H9 (cell line): ENCODE measurements around the gene STRIT1. TPM values are rescaled to one million over a fixed set of nuclear protein-coding genes. Genes with fewer than 3 reads are reported as not detected.

Experiments
- DNase-seq: peaks from one replicate; pipeline ENCODE4 v3.0.0-alpha.2; 2017
- H2AFZ ChIP-seq: one replicate; pipeline ENCODE4 v1.6.1; 2013; ENCODE audit warnings: mild to moderate bottlenecking, low read length, control low read depth, moderate library complexity
- H2AK5ac ChIP-seq: 2 replicates; pipeline ENCODE4 v1.6.1; 2013; ENCODE audit warnings: low read length, control low read depth, mixed read lengths; ENCODE audit not compliant: insufficient read length
- H2BK120ac ChIP-seq: one replicate; pipeline ENCODE4 v1.6.1; 2013; ENCODE audit warnings: low read depth, mild to moderate bottlenecking, low read length, control low read depth, inconsistent platforms; ENCODE audit not compliant: poor library complexity, severe bottlenecking
- H2BK12ac ChIP-seq: 2 replicates; pipeline ENCODE4 v1.6.1; 2013; ENCODE audit warnings: low read length, control low read depth, mixed read lengths, low read depth; ENCODE audit not compliant: insufficient read length
- H2BK15ac ChIP-seq: 2 replicates; pipeline ENCODE4 v1.6.1; 2013; ENCODE audit warnings: low read depth, low read length, control low read depth
- H2BK20ac ChIP-seq: one replicate; pipeline ENCODE4 v1.6.1; 2013; ENCODE audit warnings: low read depth, mild to moderate bottlenecking, low read length, control low read depth, inconsistent platforms; ENCODE audit not compliant: poor library complexity, severe bottlenecking
- H2BK5ac ChIP-seq: 2 replicates; pipeline ENCODE4 v1.6.1; 2013; ENCODE audit warnings: low read length, control low read depth, mixed read lengths; ENCODE audit not compliant: insufficient read length
- H3K14ac ChIP-seq: 2 replicates; pipeline ENCODE4 v1.6.1; 2013; ENCODE audit warnings: low read length, control low read depth; ENCODE audit not compliant: insufficient read depth
- H3K18ac ChIP-seq: 2 replicates; pipeline ENCODE4 v1.6.1; 2013; ENCODE audit warnings: low read depth, mild to moderate bottlenecking, mixed read lengths, low read length, control low read depth; ENCODE audit not compliant: insufficient read length
- H3K23ac ChIP-seq: 2 replicates; pipeline ENCODE4 v1.6.1; 2013; ENCODE audit warnings: low read length, control low read depth, mixed read lengths, low read depth; ENCODE audit not compliant: insufficient read length
- H3K23me2 ChIP-seq: 2 replicates; pipeline ENCODE4 v1.6.1; 2013; ENCODE audit warnings: low read depth, mild to moderate bottlenecking, mixed read lengths, low read length, control low read depth; ENCODE audit not compliant: insufficient read length, poor library complexity, severe bottlenecking
- H3K27ac ChIP-seq: 2 replicates; pipeline ENCODE4 v1.5.1; 2013; ENCODE audit warnings: low read length, control low read depth, mixed read lengths, low read depth; ENCODE audit not compliant: insufficient read length
- H3K27me3 ChIP-seq: 2 replicates; pipeline ENCODE4 v1.6.1; 2013; ENCODE audit warnings: low read length, control low read depth, inconsistent platforms; ENCODE audit not compliant: insufficient read depth
- H3K4ac ChIP-seq: 2 replicates; pipeline ENCODE4 v1.6.1; 2013; ENCODE audit warnings: low read depth, mild to moderate bottlenecking, control low read depth, inconsistent platforms, low read length, moderate library complexity
- H3K4me1 ChIP-seq: 2 replicates; pipeline ENCODE4 v1.6.1; 2013; ENCODE audit warnings: low read length, control low read depth, inconsistent platforms; ENCODE audit not compliant: insufficient read depth
- H3K4me2 ChIP-seq: 2 replicates; pipeline ENCODE4 v1.6.1; 2013; ENCODE audit warnings: low read length, control low read depth, mixed read lengths; ENCODE audit not compliant: insufficient read length, insufficient read depth
- H3K56ac ChIP-seq: 2 replicates; pipeline ENCODE4 v1.6.1; 2013; ENCODE audit warnings: low read depth, mild to moderate bottlenecking, mixed read lengths, low read length, control low read depth; ENCODE audit not compliant: insufficient read length
- H3K79me1 ChIP-seq: 2 replicates; pipeline ENCODE4 v1.6.1; 2013; ENCODE audit warnings: low read depth, mild to moderate bottlenecking, moderate library complexity, low read length, control low read depth, inconsistent platforms; ENCODE audit not compliant: insufficient read depth, poor library complexity, severe bottlenecking
- H3K79me2 ChIP-seq: 2 replicates; pipeline ENCODE4 v1.6.1; 2013; ENCODE audit warnings: low read length, control low read depth, inconsistent platforms; ENCODE audit not compliant: insufficient read depth
- H3K9ac ChIP-seq: 2 replicates; pipeline ENCODE4 v1.6.1; 2013; ENCODE audit warnings: low read length, control low read depth, mixed read lengths; ENCODE audit not compliant: insufficient read length; ENCODE audit errors: extremely low read depth
- H3K9me3 ChIP-seq: one replicate; pipeline ENCODE4 v1.6.1; 2013; ENCODE audit warnings: low read depth, low read length, inconsistent platforms; ENCODE audit not compliant: control insufficient read depth
- H3T11ph ChIP-seq: one replicate; pipeline ENCODE4 v1.6.1; 2013; ENCODE audit warnings: mild to moderate bottlenecking, low read length, control low read depth, inconsistent platforms
- H4K20me1 ChIP-seq: one replicate; pipeline ENCODE4 v1.6.1; 2013; ENCODE audit not compliant: control insufficient read depth, insufficient read length, insufficient read depth
- H4K5ac ChIP-seq: 2 replicates; pipeline ENCODE4 v1.6.1; 2013; ENCODE audit warnings: low read depth, mild to moderate bottlenecking, mixed read lengths, low read length, control low read depth; ENCODE audit not compliant: insufficient read length
- H4K8ac ChIP-seq: replicated peaks from 2 replicates; pipeline ENCODE4 v1.6.1; 2013; ENCODE audit warnings: low read length, control low read depth, mixed read lengths, low read depth; ENCODE audit not compliant: insufficient read length
- H4K91ac ChIP-seq: 2 replicates; pipeline ENCODE4 v1.6.1; 2013; ENCODE audit warnings: low read depth, mild to moderate bottlenecking, moderate library complexity, mixed read lengths, low read length, control low read depth; ENCODE audit not compliant: insufficient read length
- H3K27ac Mint-ChIP-seq, 3 experiments: 2 replicates in 2 of 3; 3 replicates in 1 of 3; pipeline ENCODE4 v1.8.0; 2020 to 2021; ENCODE audit warnings: mixed read lengths in 3 of 3, mild to moderate bottlenecking in 1 of 3, moderate library complexity in 1 of 3
- H3K27me3 Mint-ChIP-seq: 2 replicates; pipeline ENCODE4 v1.8.0; 2021; ENCODE audit warnings: low read depth, mild to moderate bottlenecking, moderate library complexity, mixed read lengths
- H3K36me3 Mint-ChIP-seq, 3 experiments: 2 replicates in 2 of 3; 3 replicates in 1 of 3; pipeline ENCODE4 v1.8.0; 2020 to 2021; ENCODE audit warnings: low read depth in 3 of 3, mixed read lengths in 3 of 3; ENCODE audit not compliant: insufficient read depth in 1 of 3
- H3K4me1 Mint-ChIP-seq, 2 experiments: 2 replicates each; pipeline ENCODE4 v1.8.0; 2020; ENCODE audit warnings: mixed read lengths in 2 of 2
- H3K4me3 Mint-ChIP-seq, 2 experiments: 2 replicates in 1 of 2; 3 replicates in 1 of 2; pipeline ENCODE4 v1.8.0; 2020 to 2021; ENCODE audit warnings: mild to moderate bottlenecking in 2 of 2, mixed read lengths in 2 of 2, moderate library complexity in 1 of 2
- H3K9me3 Mint-ChIP-seq, 2 experiments: 2 replicates in 1 of 2; 3 replicates in 1 of 2; pipeline ENCODE4 v1.8.0; 2020; ENCODE audit warnings: mild to moderate bottlenecking in 2 of 2, mixed read lengths in 2 of 2, moderate library complexity in 1 of 2
- CTCF ChIP-seq: fragments of 200-600 bp; sonication (generic); conservative IDR thresholded peaks from 3 replicates; pipeline ENCODE4 v1.8.0; 2021; ENCODE audit warnings: antibody characterized with exemption, mild to moderate bottlenecking
- WGBS: extraction: QIAGEN DNeasy Blood & Tissue Kit; methylation state at CpG from one replicate; pipeline ENCODE4 v1.1.7; 2013; ENCODE audit warnings: missing lambda C conversion rate, low lambda C conversion rate, mixed read lengths; ENCODE audit not compliant: insufficient read length; ENCODE audit errors: extremely low coverage; 5-methylcytosine and 5-hydroxymethylcytosine counted together
- total RNA-seq: library from RNA; stranded (reverse); gene quantifications from 2 replicates; pipeline ENCODE4 v1.2.1, GENCODE V29; 2021

STRIT1 gene
- total RNA-seq, 1 experiment from 2014 or later, result not detected

GRCh38 chr3:155334914-155335723, 41.6 kb upstream of the STRIT1 start:
- H3K27me3 Mint-ChIP-seq, result no peaks in the 10 kb centered on the region

More at GRCh38 chr3:155334914-155335723, 41.6 kb upstream of the STRIT1 start:
- H2BK120ac ChIP-seq, result no peak overlapping the region
- H3K27me3 ChIP-seq, result no peaks in the 10 kb centered on the region
- no peak overlapping the region for H4K91ac ChIP-seq
- no peaks in the 10 kb centered on the region for H3K9me3 Mint-ChIP-seq
- H3K27ac Mint-ChIP-seq, result no peak overlapping the region
- DNase-seq, result no peak
- H3T11ph ChIP-seq, result no peak overlapping the region
- no peak overlapping the region for H3K27ac ChIP-seq
- no peak overlapping the region for H3K18ac ChIP-seq
- H3K9ac ChIP-seq, result no peak overlapping the region
- H3K4me2 ChIP-seq, result no peak overlapping the region
- no peak overlapping the region for H2BK5ac ChIP-seq
- no peak overlapping the region for H4K8ac ChIP-seq
- H3K56ac ChIP-seq, result no peak overlapping the region
- no peak for TF ChIP-seq CTCF
- H3K23me2 ChIP-seq, result no peaks in the 10 kb centered on the region
- no peaks in the 10 kb centered on the region for H3K79me1 ChIP-seq
- H2BK20ac ChIP-seq, result no peak overlapping the region
- H4K20me1 ChIP-seq, result no peaks in the 10 kb centered on the region
- H2AFZ ChIP-seq, result no peak overlapping the region
- no peak overlapping the region for H3K4me3 Mint-ChIP-seq
- WGBS, result no CpG with 5 or more reads among the region's 6 CpGs
- H2BK15ac ChIP-seq, result no peak overlapping the region
- peaks cover 3 to 5% of the 10 kb centered on the region in 2 experiments; a peak in 2 of 4 replicates for H3K4me1 Mint-ChIP-seq
- no peaks in the 10 kb centered on the region for H3K9me3 ChIP-seq
- H4K5ac ChIP-seq, result no peak overlapping the region
- H3K79me2 ChIP-seq, result no peaks in the 10 kb centered on the region
- H3K23ac ChIP-seq, result no peak overlapping the region
- H3K4ac ChIP-seq, result no peak overlapping the region
- no peak overlapping the region for H2BK12ac ChIP-seq
- H3K36me3 Mint-ChIP-seq, result no peaks in the 10 kb centered on the region
- no peak overlapping the region for H3K14ac ChIP-seq
- no peak overlapping the region for H2AK5ac ChIP-seq
- H3K4me1 ChIP-seq, result no peaks in the 10 kb centered on the region
